ENCODE data around the gene TMEM63A. TPM values are rescaled to one million over a fixed set of nuclear protein-coding genes. Genes with fewer than 3 reads are reported as not detected.

The TMEM63A gene
- total RNA-seq, 1 donor from 2014 or later, result 4.7 TPM

GRCh38 chr1:225846331-225847310 is 35.6 kb downstream of the TMEM63A start:
- Histone ChIP-seq H3K27me3 (ENCODE audit: control insufficient read depth, insufficient read depth, low read length) (no peaks in the 10 kb centered on the region), H3K4me3 (ENCODE audit: low read depth, low read length) (no peak overlapping the region), H3K36me3 (ENCODE audit: control insufficient read depth, insufficient read depth, low read length) (peaks cover 4% of the 10 kb centered on the region)
- no peak for FAIRE-seq
- no peak for TF ChIP-seq CTCF (IDR thresholded peaks at IDR 0.05; ENCODE audit: insufficient read depth, low read length, severe bottlenecking)
- DNase-seq (ENCODE audit: low read depth), result no peak

- TF ChIP-seq CTCF (IDR thresholded peaks at IDR 0.05; ENCODE audit: insufficient read depth, low read length, severe bottlenecking), result peak; percentile 86
- FAIRE-seq (no peak), DNase-seq (ENCODE audit: low read depth) (peak; percentile 68)
- Histone ChIP-seq H3K27me3 (ENCODE audit: control insufficient read depth, insufficient read depth, low read length) (no peaks in the 10 kb centered on the region), H3K4me3 (ENCODE audit: low read depth, low read length) (no peak overlapping the region), H3K36me3 (ENCODE audit: control insufficient read depth, insufficient read depth, low read length) (peaks cover 4% of the 10 kb centered on the region)
Observed at GRCh38 chr1:225845571-225846259, 36.5 kb downstream of the TMEM63A start.

GRCh38 chr1:225845097-225845496 is 37.1 kb downstream of the TMEM63A start:
- no peak overlapping the region for H3K4me3 ChIP-seq (ENCODE audit: low read depth, low read length)
- no peak for FAIRE-seq
- no peak for TF ChIP-seq CTCF (IDR thresholded peaks at IDR 0.05; ENCODE audit: insufficient read depth, low read length, severe bottlenecking)
- H3K36me3 ChIP-seq (ENCODE audit: control insufficient read depth, insufficient read depth, low read length), result peaks cover 4% of the 10 kb centered on the region
- no peaks in the 10 kb centered on the region for H3K27me3 ChIP-seq (ENCODE audit: control insufficient read depth, insufficient read depth, low read length)
- DNase-seq (ENCODE audit: low read depth), result no peak

- DNase-seq (ENCODE audit: low read depth) (no peak), FAIRE-seq (no peak)
- peaks cover 8% of the 10 kb centered on the region for H3K36me3 ChIP-seq (ENCODE audit: control insufficient read depth, insufficient read depth, low read length)
- H3K27me3 ChIP-seq (ENCODE audit: control insufficient read depth, insufficient read depth, low read length), result no peaks in the 10 kb centered on the region
- no peak for TF ChIP-seq CTCF (IDR thresholded peaks at IDR 0.05; ENCODE audit: insufficient read depth, low read length, severe bottlenecking)
- H3K4me3 ChIP-seq (ENCODE audit: low read depth, low read length), result no peak overlapping the region
Observed at GRCh38 chr1:225844236-225845061, 37.7 kb downstream of the TMEM63A start.

- Histone ChIP-seq H3K4me3 (ENCODE audit: low read depth, low read length) (no peak overlapping the region), H3K27me3 (ENCODE audit: control insufficient read depth, insufficient read depth, low read length) (no peaks in the 10 kb centered on the region), H3K36me3 (ENCODE audit: control insufficient read depth, insufficient read depth, low read length) (peaks cover 10% of the 10 kb centered on the region)
- no peak for TF ChIP-seq CTCF (IDR thresholded peaks at IDR 0.05; ENCODE audit: insufficient read depth, low read length, severe bottlenecking)
- DNase-seq (ENCODE audit: low read depth) (no peak), FAIRE-seq (no peak)
Observed at GRCh38 chr1:225843426-225843795, 38.8 kb downstream of the TMEM63A start.
